GM21447 (cell line): Measurements from ENCODE around the gene AP3D1.

Experiments
- ATAC-seq: cut with Tn5 transposase; IDR thresholded peaks from one replicate; pipeline ENCODE4 v1.9.1; 2021; ENCODE audit not compliant: unreplicated experiment

Gene AP3D1

DNA sequence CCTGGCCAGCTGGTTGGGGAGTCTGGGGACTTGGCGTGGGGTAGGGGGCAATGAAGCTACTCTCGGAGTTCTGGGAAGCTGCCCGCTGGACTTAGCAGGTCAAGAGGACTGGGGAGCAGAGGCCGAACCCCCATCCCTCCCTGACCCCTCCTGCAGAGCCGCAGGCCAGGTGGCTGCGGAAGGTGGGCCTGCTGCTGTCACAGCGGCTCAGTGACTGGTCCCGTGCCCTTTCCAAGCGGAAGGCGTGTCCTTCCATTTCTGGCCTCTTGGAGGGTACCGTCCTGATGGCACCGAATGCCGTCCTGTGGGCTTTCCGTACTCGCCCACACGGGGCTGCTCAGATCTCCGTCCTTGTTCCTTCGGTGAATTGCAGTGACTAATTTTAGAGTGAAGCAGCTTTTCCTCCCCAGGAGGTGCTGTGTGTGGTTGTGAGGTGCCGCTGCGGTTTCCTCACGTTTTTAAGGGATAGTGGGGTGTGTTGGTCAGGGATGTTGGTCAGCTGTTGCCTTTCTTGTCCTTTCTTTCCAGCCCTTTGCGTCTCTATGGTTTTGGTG lies 33.1 kb upstream of the AP3D1 start:
- ATAC-seq = no peak

DNA sequence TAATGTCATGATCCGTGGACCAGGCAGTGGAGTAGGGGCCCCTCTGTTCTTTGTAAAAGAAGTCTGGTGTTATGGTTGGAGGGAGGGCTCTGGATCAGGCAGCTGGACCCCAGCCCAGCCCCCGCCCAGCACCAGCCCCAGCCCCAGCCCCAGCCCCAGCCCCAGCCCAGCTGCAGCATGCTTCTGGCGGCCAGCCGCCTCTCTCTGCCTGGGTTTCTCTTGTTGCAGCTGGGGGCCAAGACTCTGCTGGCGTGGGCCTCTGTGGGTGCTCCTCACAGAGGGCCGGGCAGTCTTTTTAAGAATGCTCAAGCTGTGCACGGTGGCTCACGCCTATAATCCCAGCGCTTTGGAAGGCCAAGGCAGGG lies 30.2 kb upstream of the AP3D1 start:
- ATAC-seq = no peak

DNA sequence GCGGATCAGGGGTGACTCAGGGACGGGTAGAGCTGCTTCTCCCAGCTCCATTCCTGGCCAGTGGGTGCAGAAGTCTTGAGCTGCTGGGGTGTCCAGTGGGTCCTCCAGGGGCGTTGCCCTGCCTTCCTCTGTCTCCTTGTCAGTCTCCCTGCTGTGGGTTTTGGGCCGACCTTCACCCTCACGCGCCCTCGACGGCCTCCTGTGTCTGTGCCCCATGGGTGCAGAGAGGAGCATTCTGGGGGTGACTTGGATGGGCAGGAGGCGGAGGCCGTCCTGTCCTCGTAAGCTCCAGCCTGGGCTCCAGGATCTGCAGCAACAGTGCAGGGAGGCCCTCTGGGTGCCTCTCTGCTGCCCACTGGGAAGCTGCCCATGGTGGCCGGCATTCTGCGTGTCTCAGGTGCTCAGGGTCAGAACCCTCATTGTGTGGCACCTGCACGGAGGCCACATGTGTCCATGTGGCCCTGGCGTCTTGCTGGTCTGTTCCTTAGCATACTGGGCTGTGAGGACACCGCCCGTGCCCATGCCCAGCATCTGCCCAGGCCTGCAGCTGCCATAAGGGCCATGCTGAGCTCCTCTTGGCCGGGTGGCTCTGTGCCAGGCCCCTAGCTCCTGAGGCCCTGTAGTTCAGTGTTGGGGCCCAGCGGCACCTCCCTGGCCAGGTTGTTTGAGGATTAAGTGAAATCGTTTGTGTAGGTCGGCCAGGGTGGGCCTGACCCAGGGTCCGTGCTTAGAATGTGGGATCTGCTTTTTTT lies 29.7 kb upstream of the AP3D1 start:
- ATAC-seq = no peak

DNA sequence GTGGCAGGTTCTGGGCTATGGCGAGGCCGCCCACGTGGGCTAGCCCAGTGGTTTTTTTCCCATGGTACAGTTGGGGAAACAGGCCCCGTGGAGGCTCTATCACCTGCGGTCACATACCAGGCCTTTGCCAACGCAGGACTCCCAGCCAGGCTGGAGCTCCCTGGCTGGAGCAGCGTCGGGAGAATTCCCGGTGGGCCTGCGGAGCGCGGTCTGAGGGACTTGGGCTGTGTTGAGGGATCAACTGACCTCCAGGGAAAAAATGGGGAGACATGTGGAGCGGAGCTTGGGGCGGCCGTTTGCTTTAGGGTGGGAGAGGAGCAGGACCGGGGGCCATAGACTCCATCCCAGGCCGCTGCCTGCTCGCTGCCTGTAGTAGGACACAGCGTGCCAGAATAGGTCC lies 28.7 kb upstream of the AP3D1 start:
- ATAC-seq = no peak

DNA sequence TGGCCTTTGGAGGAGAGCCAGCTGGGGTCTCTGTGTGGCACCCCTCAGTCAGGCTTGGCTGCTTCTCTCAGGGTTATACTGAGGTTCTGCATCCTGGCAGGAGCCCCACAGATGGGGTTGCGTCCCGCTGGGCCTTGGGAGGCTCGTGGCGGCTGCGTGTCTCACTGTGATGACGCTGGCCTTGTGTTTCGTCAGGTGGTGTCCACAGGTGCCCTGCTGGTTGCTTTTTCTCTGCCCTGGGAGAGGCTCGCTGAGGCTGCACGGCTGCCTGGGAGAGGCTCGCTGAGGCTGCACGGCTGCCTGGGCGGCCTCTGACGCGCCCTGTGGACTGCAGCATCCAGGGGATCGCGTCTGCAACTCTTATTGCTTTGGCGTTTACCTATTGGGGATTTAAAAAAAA lies 27.7 kb upstream of the AP3D1 start:
- no peak for ATAC-seq

DNA sequence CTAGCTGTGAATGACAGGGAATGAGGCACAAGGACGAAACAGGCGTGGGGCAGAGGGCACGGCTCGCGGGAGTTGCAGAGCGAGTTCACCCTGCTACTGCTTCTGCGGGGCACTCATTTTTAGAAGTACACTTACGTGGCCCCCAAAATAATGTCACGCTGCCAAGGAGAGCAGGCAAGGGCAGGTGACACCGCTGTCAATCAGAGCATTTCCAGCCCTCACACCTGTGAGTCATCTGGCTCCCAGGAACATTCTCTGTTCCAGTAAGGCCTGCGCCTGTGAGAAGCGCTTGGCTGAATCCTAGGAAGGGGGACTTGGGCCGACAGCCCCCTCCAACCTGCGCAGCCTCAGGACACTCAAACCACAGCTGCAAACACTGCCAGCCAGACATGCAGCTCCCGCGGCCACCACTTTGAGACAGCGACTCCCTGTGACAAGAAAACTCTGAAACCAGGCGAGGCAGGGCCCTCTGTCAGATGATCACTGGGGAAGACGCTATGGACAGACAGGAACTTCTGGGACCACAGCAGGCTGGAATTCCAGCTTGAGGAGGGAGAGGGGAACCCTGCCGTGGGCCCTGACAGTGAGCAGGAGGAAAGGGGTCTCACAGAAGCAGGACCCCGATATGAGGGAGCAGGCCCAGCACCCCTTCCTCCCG lies 25.1 kb upstream of the AP3D1 start:
- ATAC-seq = no peak

DNA sequence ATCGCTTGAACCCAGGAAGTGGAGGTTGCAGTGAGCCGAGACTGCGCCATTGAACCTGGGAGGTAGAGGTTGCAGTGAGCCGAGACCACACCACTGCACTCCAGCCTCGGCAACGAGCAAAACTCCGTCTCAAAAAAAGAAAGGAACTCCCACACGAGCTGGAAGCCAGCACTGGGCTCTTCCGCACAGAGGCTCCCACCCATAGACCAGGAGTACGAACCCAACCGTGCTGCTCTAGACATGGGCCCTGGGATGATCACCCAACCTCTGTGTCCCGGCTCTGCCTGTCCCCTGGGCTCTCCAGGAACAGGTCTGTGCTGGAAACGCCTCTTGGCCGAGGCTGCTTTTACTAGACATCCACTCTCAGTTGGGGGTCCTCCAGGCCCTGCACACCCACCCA lies 24.4 kb upstream of the AP3D1 start:
- ATAC-seq = no peak

DNA sequence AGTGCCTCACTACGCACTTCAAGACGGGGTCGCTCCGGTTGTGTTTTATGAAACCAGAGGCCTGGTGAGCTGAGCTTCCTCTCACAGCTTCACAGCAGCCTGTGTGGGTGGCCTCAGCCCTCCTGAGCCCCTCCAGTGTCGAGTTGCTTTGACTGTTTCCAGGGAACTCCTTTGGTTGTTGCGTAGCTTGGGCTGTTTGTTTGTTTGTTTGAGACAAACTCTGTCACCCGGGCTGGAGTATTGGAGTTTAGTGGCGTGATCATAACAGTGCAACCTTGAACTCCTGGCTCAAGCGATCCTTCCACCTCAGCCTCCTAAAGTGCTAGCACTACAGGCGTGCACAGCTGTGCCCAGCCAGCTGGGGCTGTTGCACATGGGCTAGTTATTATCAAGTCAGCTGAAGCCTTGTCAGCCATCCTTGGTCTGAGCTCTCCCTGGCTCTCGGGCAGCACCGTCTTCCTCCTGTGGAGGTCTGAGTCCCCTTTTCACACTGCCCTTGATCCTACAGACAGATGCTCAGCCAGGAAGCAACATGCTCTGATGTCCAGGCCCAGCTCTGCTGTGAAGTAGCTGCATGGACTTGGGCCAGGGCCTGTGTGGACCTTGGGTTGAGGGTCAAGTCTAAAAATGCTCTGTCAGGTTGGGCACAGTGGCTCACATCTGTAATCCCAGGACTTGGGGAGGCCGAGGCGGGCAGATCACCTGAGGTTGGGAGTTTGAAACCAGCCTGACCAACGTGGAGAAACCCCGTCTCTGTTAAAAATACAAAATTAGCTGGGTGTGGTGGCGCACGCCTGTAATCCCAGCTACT lies 22.6 kb upstream of the AP3D1 start:
- no peak for ATAC-seq

DNA sequence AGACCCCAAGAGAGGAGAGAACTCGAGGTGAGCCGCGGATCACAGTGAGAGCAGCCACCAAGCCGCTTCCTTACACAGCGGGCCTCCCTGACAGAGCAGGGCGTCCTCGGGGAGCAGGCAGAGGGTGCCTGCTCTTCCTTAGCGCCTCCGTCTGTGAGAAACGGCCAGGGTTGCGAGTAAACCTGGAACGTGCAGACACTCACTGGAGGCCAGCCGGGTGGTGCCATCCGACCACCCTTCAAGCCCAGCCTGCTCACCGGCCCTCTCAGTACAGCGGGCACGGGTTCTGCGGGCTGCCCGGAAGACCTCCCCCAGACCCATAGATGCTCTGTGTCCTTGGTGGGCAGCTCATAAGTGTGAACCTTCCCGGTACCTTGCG lies 22.0 kb upstream of the AP3D1 start:
- ATAC-seq = no peak

DNA sequence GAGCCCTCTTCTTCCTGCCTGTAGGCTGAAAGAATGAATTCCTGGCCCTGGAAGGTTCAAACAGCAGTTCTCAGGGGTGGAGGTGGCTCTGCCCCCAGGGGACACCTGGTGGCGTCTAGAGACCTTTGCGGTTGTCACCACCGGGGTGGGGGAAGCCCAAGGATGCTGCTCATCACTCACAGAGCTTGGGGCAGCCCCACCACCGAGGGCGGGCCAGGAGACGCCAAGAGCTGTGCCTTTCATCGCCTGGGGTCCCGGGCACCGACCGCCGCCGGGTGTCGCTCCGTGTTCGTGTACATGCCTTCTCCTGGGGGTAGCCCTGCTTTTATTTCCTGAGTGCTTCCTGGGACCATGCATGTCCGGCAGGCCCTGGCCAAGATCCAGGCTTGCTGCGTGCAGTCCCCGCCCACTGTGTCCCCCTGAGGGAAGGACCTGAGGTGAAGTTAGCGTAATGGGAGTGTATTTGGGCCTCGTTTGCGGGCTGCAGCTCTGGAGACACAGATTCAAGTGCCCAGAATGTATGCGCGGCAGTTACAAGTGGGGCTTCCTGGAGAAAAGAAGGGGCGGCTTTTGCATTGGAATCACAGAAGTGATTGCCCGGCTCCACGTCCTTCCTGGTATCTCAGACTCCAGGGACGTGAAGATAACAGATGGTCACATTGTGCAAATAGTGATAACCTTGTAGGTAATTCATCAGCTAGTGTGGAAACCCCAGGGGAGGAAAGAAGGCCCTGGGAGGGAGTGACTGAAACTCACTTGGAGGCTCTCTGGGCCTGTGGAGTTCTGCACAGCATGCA lies 20.2 kb upstream of the AP3D1 start:
- ATAC-seq = peak; percentile 33

DNA sequence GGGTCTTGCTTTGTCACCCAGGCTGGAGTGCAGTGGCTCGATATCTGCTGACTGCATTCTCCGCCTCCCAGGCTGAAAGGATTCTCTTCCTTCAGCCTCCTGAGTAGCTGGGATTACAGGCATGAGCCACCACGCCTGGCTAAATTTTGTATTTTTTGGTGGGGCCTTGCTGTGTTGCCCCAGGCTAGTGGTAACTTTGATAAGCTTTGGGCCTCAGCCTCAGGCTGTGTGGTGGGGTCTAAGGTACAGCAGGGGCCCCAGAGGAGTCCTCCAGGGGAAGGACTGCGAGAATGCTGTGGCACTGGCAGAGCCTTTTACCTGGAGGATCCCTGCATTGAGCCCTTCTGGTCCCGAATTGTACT lies 19.6 kb upstream of the AP3D1 start:
- ATAC-seq = no peak

DNA sequence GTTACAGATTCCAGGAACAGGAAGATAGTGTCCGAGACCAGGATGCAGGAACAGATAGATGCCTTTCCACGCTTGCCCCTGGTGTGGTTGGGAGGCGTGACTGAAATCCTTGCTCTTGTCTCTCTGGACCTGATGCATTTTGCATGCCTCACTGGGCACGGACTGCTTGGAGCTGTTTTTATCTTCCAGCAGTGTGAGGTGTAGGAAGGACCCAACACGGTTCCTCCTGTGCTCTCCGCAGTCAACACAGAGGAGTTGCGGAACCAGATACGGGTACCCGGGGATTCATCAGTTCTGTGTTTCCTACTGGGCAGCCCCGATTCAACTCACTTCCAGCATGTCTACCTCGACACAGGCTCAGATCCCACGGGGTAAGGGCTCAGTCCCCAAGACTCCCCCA lies 18.9 kb upstream of the AP3D1 start:
- no peak for ATAC-seq

DNA sequence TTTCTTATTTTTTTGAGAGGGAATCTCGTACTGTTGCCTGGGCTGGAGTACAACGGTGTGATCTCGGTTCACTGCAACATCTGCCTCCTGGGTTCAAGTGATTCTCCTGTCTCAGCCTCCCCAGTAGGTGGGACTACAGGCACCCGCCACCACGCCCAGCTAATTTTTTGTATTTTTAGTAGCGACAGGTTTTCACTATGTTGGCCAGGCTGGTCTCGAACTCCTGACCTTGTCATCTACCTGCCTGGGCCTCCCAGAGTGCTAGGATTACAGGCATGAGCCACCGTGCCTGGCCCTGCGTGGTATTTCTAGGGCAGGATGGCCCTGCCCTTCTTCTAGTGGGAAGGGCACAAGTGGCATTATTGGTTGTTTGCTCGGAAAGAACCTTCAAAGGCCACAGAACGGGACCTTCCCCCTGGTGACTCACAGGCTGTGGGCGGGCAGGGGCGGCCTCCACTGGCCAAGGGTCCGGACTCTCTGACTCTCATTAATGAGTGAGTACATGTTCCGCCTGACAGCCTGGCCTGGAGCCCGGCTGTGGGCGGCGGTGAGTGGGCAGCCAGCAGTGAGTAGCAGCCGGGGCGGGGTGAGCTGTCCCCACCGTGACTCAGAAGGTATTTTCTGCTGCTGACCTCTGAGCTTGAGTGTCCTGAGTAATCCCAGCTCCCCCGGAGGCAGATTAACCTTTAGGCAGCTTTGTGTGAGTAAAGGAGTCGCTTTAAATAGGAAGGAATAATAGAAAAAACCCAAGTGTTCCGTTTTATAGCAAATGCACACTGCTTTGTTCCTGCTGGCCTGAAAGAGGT lies 17.5 kb upstream of the AP3D1 start:
- peak; percentile 45 for ATAC-seq

DNA sequence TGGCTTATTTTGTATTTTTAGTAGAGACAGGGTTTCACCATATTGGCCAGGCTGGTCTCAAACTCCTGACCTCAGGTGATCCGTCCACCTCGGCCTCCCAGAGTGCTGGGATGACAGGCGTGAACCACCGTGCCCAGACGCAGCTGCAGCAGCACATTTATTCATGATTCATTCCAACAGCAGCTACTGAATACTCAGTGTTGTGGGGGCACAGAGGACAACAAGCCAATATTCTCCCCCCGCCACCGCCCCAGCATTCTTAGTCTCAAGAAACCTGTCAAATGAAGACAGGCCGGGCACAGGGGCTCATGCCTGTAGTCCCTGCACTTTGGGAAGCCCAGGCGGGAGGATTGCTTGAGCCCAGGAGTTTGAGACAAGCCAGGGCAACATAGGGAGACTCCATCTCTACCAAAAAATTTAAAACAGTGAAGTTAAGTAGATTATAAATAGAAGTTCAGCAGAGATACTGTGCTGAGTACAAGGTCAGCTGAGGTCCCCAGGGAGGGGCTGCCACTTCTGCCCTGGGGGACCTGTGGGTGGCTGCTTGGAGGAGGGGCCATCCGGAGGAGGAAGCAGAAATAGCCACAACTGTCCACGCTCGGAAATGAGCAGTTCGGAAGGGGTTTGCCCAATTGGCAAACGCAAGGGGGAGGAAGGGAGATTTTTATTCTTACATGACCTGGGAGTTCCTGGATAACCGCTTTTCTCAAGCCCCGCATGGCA lies 16.7 kb upstream of the AP3D1 start:
- ATAC-seq = peak; percentile 28

DNA sequence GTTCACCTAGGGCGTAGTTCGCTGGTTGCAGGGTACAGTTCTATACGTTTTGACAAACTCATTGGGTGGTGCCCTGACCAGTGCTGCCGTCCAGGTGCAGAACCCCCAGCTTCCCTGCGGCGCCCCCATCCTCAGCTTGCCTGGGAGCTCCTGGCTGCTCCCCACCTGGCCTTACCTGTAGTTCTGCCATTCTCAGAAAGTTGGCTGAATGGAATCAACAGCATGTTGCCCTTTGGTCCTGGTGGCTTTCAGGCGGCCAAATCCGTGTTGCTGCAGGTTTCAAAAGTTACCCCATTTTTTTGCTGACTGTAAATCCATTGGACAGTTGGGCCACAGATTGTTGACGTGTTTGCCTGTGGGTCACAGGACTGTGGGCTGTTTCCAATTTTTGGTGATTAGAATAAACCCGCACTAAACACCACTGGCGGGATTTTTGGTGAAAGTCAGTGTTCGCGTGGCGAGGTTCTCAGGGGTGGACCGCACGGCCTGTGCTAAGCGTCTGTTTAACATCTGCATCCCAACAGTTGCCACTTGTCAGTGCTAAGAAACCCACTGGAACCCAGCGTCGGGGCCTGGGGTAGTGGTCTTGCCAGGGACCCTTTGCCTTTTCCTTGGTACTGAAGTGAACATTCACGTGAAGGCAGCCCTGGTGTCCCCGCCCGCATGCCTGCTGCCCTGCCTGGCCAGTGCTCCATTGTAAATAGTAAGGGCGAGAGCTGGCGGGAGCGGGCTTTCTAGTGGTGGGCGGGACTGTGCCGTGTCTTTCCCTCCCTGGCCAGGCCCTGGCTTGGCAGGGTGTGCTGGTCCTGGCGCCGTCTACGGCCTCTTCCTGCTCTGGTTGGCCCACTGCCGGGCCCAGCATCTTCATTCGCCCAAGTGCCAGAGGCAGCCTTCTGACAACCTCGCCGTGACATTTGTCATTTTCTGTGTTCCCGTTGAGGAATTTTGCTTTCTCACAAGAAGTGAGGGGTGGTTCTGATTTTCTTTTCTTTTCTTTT lies 15.7 kb upstream of the AP3D1 start:
- no peak for ATAC-seq

DNA sequence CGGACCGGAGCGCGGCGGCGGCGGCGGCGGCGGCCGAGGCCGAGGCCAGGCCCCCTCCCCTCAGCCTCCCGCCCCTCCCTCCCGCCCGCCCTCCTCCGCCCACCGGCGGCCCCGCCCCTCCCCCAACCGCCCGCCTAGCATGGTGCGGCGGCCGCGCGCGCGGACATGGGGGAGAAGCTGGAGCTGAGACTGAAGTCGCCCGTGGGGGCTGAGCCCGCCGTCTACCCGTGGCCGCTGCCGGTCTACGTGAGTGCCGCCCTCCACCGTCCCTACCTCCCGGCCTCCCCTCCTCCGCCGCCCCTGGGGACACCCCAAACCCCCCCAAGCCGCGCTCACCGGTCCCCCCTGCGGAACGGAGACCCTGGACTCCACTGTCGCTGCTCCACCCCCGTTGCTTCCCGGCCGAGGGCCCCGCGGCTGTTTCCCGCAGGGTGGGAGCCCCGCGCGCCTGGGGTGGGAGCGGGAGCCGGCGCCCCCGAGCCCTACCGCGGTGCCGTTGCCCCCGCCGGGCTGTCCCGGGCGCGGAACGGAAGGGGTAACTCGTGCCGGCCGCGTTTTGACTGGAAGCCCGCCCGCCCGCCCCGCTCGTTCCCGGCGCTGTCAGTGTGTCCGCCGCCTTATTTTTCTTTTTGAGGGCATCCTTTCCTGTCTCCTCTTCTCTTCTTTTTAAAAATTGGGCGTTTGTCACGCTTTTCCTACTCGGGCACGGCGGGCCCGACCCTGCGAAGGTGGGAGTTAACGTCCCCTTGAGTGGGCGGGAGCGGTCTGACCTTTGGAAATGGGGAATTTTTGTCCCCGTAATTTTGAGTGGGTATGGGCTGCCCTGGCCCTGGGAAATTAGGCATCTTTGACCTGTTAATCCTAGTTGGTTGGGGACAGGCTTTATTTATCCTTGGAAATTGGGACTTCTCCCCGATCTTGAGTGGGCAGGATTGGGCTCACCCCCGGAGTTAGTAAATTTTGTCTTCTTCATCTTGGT lies 12.9 kb upstream of the AP3D1 start:
- peak; percentile 5 for ATAC-seq

DNA sequence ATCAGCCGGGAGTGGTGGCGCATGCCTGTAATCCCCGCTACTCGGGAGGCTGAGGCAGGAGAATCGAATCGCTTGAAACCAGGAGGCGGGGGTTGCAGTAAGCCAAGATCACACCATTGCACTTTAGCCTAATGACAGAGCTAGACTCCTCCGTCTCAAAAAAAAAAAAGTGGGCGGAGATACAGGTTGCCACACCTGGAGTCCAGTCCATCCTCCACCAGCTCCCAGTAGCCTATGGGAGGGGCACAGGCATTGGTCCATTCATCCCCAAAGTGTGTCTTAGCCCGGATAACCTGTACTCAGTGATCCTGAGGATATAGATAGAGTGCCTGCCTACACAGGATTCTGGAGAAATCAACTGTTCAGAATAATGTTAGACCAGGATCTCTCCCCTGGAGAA lies 9.0 kb upstream of the AP3D1 start:
- no peak for ATAC-seq
